ENCODE results near the gene UBE2I.

The UBE2I gene

DNA sequence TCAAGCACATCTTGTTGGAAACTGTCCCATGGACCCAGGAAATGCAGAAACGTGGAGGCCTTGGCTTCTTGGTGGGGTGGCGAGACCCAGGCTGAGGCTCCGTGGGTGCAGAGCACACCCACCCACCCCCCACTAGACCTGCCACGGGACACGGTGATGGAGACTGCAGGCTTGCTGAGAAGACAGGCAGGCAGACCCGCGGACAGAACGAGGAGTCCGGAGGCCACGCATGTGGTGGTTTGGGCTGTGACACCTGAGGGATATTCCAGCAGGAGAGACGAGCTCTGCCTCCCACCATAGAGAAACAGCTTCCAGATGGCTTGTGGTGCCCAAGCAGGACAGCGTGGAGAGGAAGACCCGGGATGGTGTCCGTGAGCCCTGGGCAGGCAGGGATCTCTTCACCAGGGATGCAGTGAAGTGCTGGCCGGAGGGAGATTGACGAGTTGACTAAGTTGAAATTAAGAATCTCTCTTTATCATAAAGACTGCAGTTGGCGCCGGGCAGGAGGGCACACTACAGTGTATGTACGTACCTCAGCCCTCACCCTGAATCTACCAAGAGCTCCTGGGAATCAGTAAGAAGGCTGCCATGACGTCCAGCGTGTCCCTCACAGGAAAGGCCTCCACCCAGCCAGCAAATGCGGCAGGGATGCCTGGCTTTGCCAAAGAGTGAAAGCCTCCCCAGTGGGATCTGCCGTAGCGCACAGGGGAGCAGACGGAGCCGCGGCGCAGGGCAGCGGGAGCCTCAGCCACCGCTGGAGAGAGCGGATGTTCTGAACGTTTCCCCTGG, 8.2 kb downstream of the UBE2I start:
- TF ChIP-seq, protein P1, sequence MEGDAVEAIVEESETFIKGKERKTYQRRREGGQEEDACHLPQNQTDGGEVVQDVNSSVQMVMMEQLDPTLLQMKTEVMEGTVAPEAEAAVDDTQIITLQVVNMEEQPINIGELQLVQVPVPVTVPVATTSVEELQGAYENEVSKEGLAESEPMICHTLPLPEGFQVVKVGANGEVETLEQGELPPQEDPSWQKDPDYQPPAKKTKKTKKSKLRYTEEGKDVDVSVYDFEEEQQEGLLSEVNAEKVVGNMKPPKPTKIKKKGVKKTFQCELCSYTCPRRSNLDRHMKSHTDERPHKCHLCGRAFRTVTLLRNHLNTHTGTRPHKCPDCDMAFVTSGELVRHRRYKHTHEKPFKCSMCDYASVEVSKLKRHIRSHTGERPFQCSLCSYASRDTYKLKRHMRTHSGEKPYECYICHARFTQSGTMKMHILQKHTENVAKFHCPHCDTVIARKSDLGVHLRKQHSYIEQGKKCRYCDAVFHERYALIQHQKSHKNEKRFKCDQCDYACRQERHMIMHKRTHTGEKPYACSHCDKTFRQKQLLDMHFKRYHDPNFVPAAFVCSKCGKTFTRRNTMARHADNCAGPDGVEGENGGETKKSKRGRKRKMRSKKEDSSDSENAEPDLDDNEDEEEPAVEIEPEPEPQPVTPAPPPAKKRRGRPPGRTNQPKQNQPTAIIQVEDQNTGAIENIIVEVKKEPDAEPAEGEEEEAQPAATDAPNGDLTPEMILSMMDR (conservative IDR thresholded peaks at IDR 0.05; ENCODE audit: low read length), result no peak
- no peak for TF ChIP-seq EZH2phosphoT487 (IDR thresholded peaks at IDR 0.05; ENCODE audit: borderline replicate concordance)
- no peak overlapping the region for H3K4me2 ChIP-seq (ENCODE audit: low read depth, low read length, poor library complexity, severe bottlenecking)
- H3K9me2 ChIP-seq (replicated peaks; ENCODE audit: low read depth, low read length), result no peaks in the 10 kb centered on the region
- H3F3A ChIP-seq (ENCODE audit: low read depth), result no peaks in the 10 kb centered on the region
- peaks cover 45% of the 10 kb centered on the region; the same call in 1 of the 2 replicates for H3K36me3 ChIP-seq (ENCODE audit: insufficient read depth, low read length)
- no peaks in the 10 kb centered on the region for H3K27me3 ChIP-seq (ENCODE audit: insufficient read depth, low read length, poor library complexity, severe bottlenecking)
- peaks cover 26% of the 10 kb centered on the region for H3K79me2 ChIP-seq (ENCODE audit: insufficient read depth, low read length)
- H3K9me3 ChIP-seq (ENCODE audit: insufficient read depth, low read depth, low read length), result no peaks in the 10 kb centered on the region
- H3K9ac ChIP-seq (ENCODE audit: low read depth, low read length, poor library complexity, severe bottlenecking), result no peak overlapping the region
- no peak overlapping the region for H2AFZ ChIP-seq (ENCODE audit: low read length)
- H3K4me3 ChIP-seq (ENCODE audit: low read length, poor library complexity, severe bottlenecking), result no peak overlapping the region
- no peaks in the 10 kb centered on the region for H3K4me1 ChIP-seq (ENCODE audit: insufficient read depth, low read length, poor library complexity, severe bottlenecking)
- peaks cover 25% of the 10 kb centered on the region for H4K20me1 ChIP-seq (ENCODE audit: insufficient read depth, low read length, poor library complexity, severe bottlenecking)

- Histone ChIP-seq H3K27me3 (ENCODE audit: insufficient read depth, low read length, poor library complexity, severe bottlenecking) (no peaks in the 10 kb centered on the region), H2AFZ (ENCODE audit: low read length) (no peak overlapping the region), H3K4me3 (ENCODE audit: low read length, poor library complexity, severe bottlenecking) (no peak overlapping the region), H3K79me2 (ENCODE audit: insufficient read depth, low read length) (peaks cover 21% of the 10 kb centered on the region; the same call in 1 of the 2 replicates), H3K4me1 (ENCODE audit: insufficient read depth, low read length, poor library complexity, severe bottlenecking) (no peaks in the 10 kb centered on the region), H3K4me2 (ENCODE audit: low read depth, low read length, poor library complexity, severe bottlenecking) (no peak overlapping the region), H3K36me3 (ENCODE audit: insufficient read depth, low read length) (peaks cover 45% of the 10 kb centered on the region; the same call in 1 of the 2 replicates), H3F3A (ENCODE audit: low read depth) (no peaks in the 10 kb centered on the region), H3K9ac (ENCODE audit: low read depth, low read length, poor library complexity, severe bottlenecking) (no peak overlapping the region), H3K9me2 (replicated peaks; ENCODE audit: low read depth, low read length) (no peaks in the 10 kb centered on the region), H3K9me3 (ENCODE audit: insufficient read depth, low read depth, low read length) (no peaks in the 10 kb centered on the region), H4K20me1 (ENCODE audit: insufficient read depth, low read length, poor library complexity, severe bottlenecking) (peaks cover 20% of the 10 kb centered on the region)
- TF ChIP-seq EZH2phosphoT487 (IDR thresholded peaks at IDR 0.05; ENCODE audit: borderline replicate concordance), result no peak
- TF ChIP-seq, protein P1 (conservative IDR thresholded peaks at IDR 0.05; ENCODE audit: low read length), result no peak
Observed at GRCh38 chr16:1318268-1318545, 8.8 kb downstream of the UBE2I start.

GRCh38 chr16:1319041-1319440, 9.6 kb downstream of the UBE2I start:
- no peak for TF ChIP-seq EZH2phosphoT487 (IDR thresholded peaks at IDR 0.05; ENCODE audit: borderline replicate concordance)
- TF ChIP-seq, protein P1 (conservative IDR thresholded peaks at IDR 0.05; ENCODE audit: low read length), result no peak
- no peaks in the 10 kb centered on the region for H3K9me2 ChIP-seq (replicated peaks; ENCODE audit: low read depth, low read length)
- H3K9ac ChIP-seq (ENCODE audit: low read depth, low read length, poor library complexity, severe bottlenecking), result no peak overlapping the region
- H3K79me2 ChIP-seq (ENCODE audit: insufficient read depth, low read length), result peaks cover 12% of the 10 kb centered on the region; the same call in 1 of the 2 replicates
- H3K27me3 ChIP-seq (ENCODE audit: insufficient read depth, low read length, poor library complexity, severe bottlenecking), result no peaks in the 10 kb centered on the region
- peaks cover 45% of the 10 kb centered on the region; the same call in 1 of the 2 replicates for H3K36me3 ChIP-seq (ENCODE audit: insufficient read depth, low read length)
- no peaks in the 10 kb centered on the region for H3K9me3 ChIP-seq (ENCODE audit: insufficient read depth, low read depth, low read length)
- H3K4me1 ChIP-seq (ENCODE audit: insufficient read depth, low read length, poor library complexity, severe bottlenecking), result no peaks in the 10 kb centered on the region
- H3K4me2 ChIP-seq (ENCODE audit: low read depth, low read length, poor library complexity, severe bottlenecking), result no peak overlapping the region
- no peak overlapping the region for H3K4me3 ChIP-seq (ENCODE audit: low read length, poor library complexity, severe bottlenecking)
- H4K20me1 ChIP-seq (ENCODE audit: insufficient read depth, low read length, poor library complexity, severe bottlenecking), result peaks cover 12% of the 10 kb centered on the region
- no peaks in the 10 kb centered on the region for H3F3A ChIP-seq (ENCODE audit: low read depth)
- no peak overlapping the region for H2AFZ ChIP-seq (ENCODE audit: low read length)
